COLO829 (cell line): ENCODE measurements around the gene PGP.

ENCODE experiments used
- DNase-seq: peaks from one replicate; pipeline ENCODE4 v3.0.0; 2012; ENCODE audit warnings: low spot score

The PGP gene

DNA sequence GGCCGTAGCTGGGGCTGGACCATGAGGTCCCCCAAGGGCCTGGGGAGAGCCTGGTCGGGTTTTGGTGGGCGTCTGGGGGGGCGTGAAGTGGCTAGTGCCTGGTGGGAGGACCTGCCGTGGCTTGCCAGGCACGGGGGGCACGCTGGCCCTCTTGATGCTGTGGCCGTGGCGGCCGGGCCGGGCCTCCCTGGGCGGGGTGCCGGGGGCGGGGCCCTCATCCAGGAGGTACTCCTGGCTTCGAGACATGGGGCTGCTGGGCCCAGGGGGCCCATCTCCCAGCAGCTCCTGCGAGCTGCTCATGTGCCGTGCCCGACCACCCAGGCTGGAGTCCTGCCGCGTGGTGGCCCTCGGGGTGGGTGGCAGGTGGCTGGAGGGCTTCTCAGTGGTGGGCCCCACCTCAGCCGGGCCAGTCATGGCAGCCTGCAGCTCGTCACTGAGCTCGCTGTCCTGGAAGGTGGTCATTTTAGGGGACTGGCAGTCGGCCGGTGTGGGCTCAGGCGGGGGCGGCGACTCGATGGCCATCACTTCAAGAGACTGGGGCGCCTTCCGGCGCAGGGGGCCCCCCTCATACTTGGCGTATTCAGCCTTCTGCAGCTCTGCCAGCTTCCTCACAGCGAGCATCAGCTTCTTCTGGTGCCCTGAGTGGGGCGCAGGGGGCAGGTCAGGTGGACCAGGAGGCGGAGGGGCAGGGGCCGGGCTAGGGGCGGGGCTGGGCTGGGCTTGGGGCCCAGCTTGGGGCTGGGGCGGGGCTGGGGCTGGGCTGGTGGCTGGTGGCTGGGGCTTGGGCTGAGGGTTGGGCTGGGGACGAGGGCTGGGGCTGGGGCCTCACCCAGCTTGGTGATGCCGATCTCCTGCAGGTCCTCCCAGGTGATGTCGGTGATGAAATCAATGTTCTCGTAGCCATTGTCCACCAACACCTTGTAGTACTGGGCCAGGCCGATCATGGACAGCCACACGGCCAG lies 33.4 kb downstream of the PGP start:
- DNase-seq, result no peak

- DNase-seq, result no peak
Measured at GRCh38 chr16:2180461-2180860, 34.2 kb downstream of the PGP start.

GRCh38 chr16:2179576-2179975 lies 35.1 kb downstream of the PGP start:
- DNase-seq, result no peak

DNA sequence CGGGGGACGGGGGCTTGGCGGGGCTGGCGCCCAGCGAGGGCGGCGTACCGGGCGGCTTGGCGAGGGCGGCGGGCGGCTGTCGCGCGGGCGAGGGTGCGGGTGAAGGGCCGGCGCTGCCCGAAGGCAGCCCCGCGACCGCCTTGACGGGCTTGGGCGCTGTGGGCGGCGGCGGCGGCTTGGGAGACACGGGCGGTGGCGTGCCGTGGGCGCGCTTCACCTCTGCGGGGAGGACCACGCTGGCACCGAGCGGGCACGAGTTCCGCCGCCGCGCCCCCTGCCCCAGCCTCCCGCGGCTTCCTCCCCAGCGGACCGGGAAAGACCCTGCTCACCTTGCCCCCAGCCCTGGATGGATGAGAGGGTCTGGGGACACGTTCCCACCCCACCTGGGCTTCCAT lies 35.5 kb downstream of the PGP start:
- no peak for DNase-seq

GRCh38 chr16:2178321-2179106 lies 36.1 kb downstream of the PGP start:
- DNase-seq, result no peak

DNA sequence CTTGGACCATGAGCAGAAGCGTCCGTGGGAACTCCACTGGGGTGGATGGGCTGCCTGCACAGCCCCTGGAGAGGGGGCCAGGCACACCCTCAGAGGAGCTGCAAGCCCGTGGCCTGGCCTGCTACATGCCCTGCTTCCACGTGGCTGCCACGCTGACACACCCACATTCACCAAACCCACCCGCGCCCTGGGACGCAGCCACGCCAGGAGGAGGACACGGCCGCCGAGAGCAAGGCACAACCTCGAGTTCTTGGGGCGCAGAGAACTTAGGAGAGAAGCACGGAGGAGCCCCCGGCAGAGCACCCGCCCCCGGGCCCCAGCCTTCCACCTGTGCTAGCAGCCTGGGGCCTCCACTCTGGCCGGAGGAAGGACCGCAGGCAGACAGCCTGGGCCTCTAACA lies 37.1 kb downstream of the PGP start:
- DNase-seq, result no peak

GRCh38 chr16:2177101-2177500 lies 37.5 kb downstream of the PGP start:
- no peak for DNase-seq

DNA sequence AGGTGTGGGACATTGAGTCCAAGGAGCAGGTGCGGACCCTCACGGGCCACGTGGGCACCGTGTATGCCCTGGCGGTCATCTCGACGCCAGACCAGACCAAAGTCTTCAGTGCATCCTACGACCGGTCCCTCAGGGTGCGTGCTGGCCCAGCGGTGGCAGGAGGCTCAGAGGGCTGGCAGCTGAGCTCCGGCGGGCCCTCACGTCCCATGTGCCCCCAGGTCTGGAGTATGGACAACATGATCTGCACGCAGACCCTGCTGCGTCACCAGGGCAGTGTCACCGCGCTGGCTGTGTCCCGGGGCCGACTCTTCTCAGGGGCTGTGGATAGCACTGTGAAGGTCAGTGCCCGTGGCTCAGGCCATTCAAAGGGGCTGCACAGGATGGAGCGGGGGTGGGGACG lies 38.6 kb downstream of the PGP start:
- DNase-seq, result no peak

GRCh38 chr16:2175454-2175853 lies 39.2 kb downstream of the PGP start:
- no peak for DNase-seq

DNA sequence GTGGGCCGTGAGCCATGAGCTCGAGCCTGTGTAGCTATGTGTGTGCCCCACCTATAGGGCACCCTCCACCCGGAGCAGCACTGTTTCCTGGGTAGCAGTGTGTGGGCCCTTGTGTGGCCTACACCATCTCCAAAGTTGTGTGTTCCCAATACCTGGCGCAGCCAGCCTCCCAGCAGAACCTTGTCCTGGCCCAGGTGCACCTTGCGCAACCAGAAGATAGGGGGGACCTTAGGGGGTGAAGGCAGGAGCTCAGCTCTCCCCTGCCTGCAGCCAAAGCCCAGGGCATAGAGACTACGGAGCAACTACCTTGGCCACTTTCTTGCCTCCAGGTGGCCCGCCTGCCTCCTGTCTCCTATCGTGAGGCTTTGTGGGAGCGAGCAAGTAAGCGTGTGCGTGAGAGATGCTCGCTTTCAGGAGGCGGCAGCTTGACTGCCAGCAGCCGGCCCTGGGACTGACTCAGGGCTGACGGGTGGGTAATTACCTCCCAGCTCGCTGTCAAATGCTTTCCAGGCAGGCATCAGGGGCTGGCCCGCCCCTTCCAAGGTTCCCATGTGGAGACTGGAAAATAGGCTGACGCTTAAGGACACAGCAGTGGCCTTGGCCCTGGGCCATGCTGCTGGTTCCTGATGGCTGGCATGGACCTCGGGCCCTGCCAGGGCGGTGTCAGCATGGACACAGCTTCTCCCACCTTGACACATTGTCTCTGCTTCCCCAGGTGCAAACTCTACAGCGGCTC lies 40.1 kb downstream of the PGP start:
- DNase-seq, result no peak

- no peak for DNase-seq
Measured at GRCh38 chr16:2173916-2174315, 40.7 kb downstream of the PGP start.

GRCh38 chr16:2173366-2173765 lies 41.3 kb downstream of the PGP start:
- no peak for DNase-seq

- no peak for DNase-seq
Measured at GRCh38 chr16:2172688-2173335, 41.8 kb downstream of the PGP start.

- DNase-seq, result no peak
Measured at GRCh38 chr16:2171601-2172178, 43.0 kb downstream of the PGP start.

GRCh38 chr16:2170587-2171435 lies 43.8 kb downstream of the PGP start:
- DNase-seq, result no peak

DNA sequence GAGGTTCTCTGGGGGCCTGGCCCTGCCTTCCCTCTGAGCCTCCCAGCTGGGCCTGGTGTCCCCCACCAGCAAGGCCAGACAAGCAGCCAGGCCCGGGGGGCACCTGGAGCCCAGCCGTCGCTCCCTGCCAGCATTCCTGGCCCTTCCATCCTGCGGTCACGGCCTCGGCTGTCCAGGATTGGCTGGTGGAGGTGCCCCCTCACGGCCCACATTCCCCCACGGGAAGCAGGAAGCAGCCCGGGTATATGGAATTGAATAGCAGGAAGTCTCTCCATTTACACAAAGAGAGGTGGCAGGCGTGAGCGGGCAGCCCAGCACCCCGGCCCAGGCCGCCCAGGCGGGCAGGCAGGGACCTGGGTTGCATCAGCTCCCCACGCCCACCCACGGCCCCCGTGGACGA lies 44.6 kb downstream of the PGP start:
- DNase-seq, result no peak

DNA sequence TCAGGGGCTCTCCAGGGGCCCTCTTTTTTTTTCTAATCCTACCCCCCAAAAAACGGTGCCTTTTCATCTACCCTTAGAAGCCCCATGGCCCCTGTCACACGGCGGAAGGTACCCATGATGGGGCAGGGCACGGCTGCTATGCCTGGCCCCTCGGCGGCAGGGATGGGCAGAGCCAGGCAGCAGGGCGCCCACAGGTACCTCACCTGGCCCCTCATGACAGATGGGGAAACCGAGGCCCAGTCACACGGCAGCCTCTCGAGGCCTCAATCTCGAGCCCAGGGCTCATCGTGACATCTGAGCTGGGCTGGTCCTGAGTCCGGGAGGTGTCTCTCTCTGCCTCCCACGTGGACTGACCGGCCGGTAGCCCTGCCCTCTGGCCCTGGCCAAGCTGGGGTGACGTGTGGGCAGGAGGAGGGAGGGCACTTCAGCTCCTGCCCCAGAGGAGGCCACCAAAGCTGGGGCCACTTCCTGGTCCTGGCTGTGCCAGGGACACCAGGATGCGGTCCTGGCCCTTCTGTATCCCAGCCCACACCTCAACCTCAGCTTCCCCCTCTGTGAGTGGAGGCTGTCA lies 47.5 kb downstream of the PGP start:
- DNase-seq, result no peak

DNA sequence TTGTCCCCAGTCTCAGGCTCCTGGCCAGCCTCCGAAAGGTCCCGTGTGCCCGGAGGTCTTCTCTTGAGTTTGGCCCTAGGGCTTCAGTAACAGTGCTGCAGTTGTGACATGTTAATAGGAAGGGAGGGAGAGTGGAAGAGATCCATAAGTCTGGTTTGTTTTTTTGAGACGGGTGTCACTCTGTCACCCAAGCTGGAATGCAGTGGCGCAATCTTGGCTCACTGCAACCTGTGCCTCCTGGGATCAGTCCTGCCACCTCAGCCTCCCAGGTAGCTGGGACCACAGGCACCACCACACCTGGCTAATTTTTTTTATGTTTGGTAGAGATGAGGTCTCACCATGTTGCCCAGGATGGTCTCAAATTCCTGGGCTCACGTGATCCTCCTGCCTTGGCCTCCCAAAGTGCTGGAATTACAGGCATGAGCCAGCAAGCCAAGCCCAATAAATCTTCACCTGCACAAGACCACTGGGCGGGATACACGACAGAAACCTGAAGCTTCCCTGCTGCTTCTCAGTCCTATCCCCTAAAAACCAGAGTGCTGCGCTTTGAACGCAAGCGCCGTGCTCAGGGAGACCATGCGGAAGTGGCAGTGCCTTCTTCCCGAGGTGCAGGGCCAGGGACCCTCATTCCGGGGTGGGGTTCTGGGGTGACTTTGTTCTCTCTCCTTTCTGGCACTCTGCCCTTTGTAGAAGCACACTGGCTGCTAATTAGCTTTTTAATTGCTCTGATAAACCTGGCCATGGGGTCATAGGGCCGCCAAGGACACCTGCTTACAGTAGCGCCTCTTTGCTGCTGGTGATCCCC lies 48.2 kb downstream of the PGP start:
- DNase-seq, result no peak

DNA sequence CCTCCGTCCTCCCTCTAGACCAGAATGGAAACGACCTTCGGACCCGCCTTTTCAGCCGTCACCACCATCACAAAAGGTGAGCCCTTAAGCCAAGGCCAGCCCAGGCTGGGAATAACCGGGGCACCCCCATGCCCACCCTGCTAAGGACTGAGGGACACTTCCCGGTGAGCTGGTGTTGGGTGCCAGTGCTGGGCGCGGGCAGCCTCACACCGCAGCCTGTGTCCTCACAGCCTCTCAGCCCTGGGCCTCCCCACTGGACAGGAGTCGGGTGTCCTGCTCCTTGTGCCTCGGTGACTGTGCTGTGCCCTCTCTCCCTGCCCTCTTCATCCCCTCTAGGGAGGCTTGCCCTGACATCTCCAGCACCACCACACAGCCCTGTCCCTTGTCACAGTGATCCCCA lies 48.8 kb downstream of the PGP start:
- no peak for DNase-seq
